SK-N-MC (cell line): ENCODE results near the gene TAAR6.

Experiments
- EZH2 ChIP-seq: fragments of 200-600 bp; sonication (generic); IDR thresholded peaks from one replicate; pipeline ENCODE4 v1.6.1; 2017; ENCODE audit warnings: antibody characterized with exemption
- POLR2AphosphoS5 ChIP-seq: IDR thresholded peaks from 2 replicates; pipeline ENCODE4 v1.6.1; 2012; ENCODE audit warnings: mild to moderate bottlenecking, low read depth, low read length, borderline replicate concordance

GRCh38 chr6:132525866-132526265, 44.3 kb upstream of the TAAR6 start:
- no peak for TF ChIP-seq EZH2
- TF ChIP-seq POLR2AphosphoS5 = no peak
